ENCODE results near the gene USP6NL. TPM values are rescaled to one million over a fixed set of nuclear protein-coding genes. Genes with fewer than 3 reads are reported as not detected.

USP6NL gene
- total RNA-seq, 2 donors from 2014 or later = 11.2 to 18.4 TPM

- DNase-seq (ENCODE audit: low spot score) = no peak
- intact Hi-C loops (cut with DNase I) = no loop called here
These were observed 196.4 kb downstream of the USP6NL start for GRCh38 chr10:11415095-11415494.

- intact Hi-C loops (cut with DNase I) = no loop called here
- DNase-seq (ENCODE audit: low spot score) = no peak
These were observed 197.0 kb downstream of the USP6NL start for GRCh38 chr10:11414314-11415038.

- DNase-seq (ENCODE audit: low spot score) = no peak
- intact Hi-C loops (cut with DNase I) = no loop called here
These were observed 199.4 kb downstream of the USP6NL start for GRCh38 chr10:11411926-11412545.

- DNase-seq (ENCODE audit: low spot score) = no peak
- intact Hi-C loops (cut with DNase I) = no loop called here
These were observed 202.1 kb downstream of the USP6NL start for GRCh38 chr10:11409357-11409756.

GRCh38 chr10:11407939-11408338, 203.5 kb downstream of the USP6NL start:
- no peak for DNase-seq (ENCODE audit: low spot score)
- intact Hi-C loops (cut with DNase I) = no loop called here

GRCh38 chr10:11406746-11407145, 204.7 kb downstream of the USP6NL start:
- DNase-seq (ENCODE audit: low spot score) = no peak
- intact Hi-C loops (cut with DNase I) = no loop called here

GRCh38 chr10:11404901-11405300, 206.5 kb downstream of the USP6NL start:
- no peak for DNase-seq (ENCODE audit: low spot score)
- intact Hi-C loops (cut with DNase I) = no loop called here

Other genes with a start within 250 kb of the USP6NL start
- gene ECHDC3, start 130.7 kb upstream of the USP6NL start, total RNA-seq = 1 to 10 TPM; 7.7 to 8.1 TPM
- 1 to 10 TPM; 1.6 to 2.0 TPM for gene PROSER2, start 211.7 kb upstream of the USP6NL start, total RNA-seq